ENCODE results near the gene PATZ1.

DNA sequence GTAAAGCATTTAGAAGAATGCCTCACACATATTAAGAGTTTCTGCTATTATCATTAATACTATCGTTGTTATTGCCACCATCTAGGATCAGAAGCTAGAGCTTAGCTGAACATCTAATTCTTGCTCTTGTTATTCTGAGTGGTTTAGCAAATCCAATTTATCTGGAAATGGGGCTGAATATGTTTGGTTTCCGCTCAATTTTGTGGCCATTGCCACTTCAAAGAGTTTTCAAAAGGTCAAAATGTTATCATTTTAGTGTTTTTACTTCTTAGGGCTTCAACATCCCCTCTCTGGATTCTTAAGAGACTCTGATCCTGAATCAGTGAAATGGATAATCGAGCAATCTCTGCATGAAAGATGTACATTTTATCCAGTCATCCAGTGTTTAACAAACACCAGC is 43.6 kb downstream of the PATZ1 start:
- TF ChIP-seq CTCF (conservative IDR thresholded peaks at IDR 0.05) (no peak), EZH2 (IDR thresholded peaks at IDR 0.05; ENCODE audit: low read depth) (no peak)
